GM21529 (cell line): ENCODE results near the gene DGKQ.
"Not testable (repeated sequence)": the region's sequence is repeated elsewhere in the genome, so short reads cannot be mapped to it uniquely, and the experiment has no call there.

Experiments
- ATAC-seq: cut with Tn5 transposase; IDR thresholded peaks from one replicate; pipeline ENCODE4 v1.9.1; 2021; ENCODE audit not compliant: unreplicated experiment

The DGKQ gene

GRCh38 chr4:978957-979701, 5.8 kb upstream of the DGKQ start:
- no peak for ATAC-seq

- ATAC-seq = not testable (repeated sequence)
Observed at GRCh38 chr4:976016-976415, 2.6 kb upstream of the DGKQ start.

DNA sequence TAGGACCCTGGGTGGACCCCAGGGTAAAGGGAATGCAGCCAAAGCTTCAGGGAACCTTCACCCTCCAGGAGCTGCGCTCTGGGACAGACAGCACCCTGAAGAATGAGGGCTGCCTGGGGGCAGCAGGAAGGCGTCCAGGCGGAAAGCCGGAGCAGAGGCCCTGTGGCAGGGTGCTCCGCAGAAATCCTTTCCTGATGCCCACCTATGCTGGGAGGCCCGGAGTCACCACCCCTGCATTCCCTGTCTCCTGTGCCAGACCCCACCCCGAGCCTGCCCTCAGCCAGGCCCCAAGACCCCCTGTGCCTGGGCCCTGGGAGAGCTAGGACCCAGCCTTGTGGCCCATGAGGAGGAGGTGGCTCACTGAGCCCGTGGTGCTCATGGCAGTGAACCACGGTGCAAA, 1.3 kb upstream of the DGKQ start:
- no peak for ATAC-seq

- peak; percentile 50 for ATAC-seq
Observed at GRCh38 chr4:972651-973424, 531 bp downstream of the DGKQ start.

DNA sequence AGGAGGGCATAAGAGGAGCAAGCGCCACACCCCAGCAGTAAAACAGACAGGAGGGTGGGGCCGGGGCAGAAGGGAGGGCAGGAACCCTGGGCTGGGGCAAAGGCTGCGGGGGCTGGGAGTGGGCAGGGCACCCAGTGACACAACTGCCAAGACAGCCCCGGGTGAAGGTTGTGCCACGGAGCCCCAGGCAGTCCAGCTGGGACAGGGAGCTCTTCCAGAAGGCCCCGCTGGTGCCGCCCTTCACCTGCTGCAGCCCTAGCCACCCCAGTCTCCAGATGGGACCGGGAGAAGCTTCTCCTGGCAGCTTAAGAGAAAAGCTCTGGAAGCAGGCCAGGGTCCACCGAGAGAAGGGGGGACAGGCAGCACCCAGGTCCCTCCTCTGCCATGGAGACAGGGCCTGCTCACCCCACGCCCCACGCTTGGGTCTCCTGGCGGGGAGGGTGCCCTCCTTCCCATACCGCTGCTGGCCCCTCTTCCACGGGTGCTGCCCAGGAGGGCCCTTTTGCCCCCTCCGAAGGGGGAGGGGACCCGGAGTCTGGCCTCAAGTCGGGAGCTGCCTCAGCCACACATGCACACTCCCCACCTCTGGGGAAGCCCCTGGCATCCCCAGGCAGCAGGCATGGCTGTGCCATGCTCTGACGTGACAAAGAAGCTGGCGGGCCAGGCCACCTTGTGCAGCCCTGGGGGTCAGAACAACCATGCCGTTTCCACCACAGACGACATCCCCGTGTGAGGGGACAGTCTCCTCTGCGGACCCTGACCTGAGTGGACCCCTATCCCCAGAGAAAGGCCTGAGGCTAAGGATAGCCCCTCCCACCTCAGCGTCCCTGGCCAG, 1.5 kb downstream of the DGKQ start:
- no peak for ATAC-seq

DNA sequence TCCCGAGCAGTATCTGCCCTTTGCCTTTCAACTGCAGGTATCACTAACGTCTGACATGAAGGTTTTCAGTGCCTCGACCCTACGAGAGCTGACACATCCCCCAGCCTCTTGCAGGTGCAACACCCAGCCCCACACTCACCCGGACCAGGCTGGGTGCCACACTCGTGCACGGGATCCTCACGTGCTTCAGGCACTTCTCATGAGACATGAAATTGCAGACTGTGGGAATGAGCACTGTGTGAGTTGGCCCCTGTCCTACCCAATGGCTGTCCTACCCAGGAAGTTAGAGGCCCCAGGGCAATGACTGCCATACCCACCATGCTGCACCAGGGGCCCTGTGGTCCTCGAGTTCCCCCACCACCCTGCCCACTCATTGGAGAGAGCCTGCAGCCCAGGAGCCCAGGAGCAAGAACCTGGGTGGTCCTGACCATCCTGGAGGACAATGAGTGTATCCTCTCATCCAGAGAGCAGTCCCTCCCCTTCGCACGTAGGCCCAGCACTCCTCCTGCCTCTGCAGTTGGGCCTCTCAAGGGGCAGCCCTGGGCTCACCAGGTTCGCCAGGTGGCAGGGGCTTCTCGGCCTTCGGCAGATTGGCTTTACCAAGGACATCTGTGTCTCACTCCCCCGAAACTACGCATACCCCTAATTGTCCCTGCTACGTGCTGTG, 2.4 kb downstream of the DGKQ start:
- ATAC-seq = no peak

- no peak for ATAC-seq
Observed at GRCh38 chr4:970046-970745, 3.2 kb downstream of the DGKQ start.

DNA sequence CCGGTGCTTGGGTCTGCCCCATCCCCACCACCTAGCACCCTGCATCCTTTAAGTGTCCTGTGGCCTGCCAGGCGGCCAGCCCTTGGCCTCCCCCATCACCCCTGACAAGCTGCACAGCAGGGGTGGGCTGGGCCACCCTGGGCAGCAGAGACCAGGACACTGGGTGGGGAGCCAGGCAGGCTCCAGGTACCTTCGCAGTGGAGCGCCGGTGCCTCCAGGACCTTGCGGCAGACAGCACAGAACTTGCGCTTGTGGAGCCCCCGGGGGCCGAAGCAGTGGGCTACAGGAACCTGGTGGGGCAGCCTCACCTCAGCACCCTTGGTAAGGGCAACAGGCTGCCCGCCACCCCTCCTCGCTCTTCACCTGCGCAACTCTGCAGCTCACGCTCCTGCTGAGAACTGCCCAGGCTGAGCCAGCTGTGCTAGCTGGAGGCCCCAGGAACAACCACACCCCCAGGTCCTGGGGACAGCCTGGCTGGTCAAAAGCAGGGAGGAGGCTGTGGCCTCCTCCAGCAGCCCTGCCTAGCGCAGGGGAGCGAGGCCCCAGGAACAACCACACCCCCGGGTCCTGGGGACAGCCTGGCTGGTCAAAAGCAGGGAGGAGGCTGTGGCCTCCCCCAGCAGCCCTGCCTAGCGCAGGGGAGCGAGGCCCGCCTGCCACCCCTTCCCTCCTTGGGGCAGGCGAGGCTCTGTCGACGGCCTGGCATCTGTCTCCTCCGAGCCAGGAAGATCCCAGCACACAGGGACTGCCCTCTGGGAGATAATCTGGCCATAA, 4.6 kb downstream of the DGKQ start:
- no peak for ATAC-seq

GRCh38 chr4:968221-968620, 5.1 kb downstream of the DGKQ start:
- ATAC-seq = no peak

- ATAC-seq = no peak
Observed at GRCh38 chr4:967113-968104, 6.0 kb downstream of the DGKQ start.

- ATAC-seq = no peak
Observed at GRCh38 chr4:966266-967112, 6.9 kb downstream of the DGKQ start.

GRCh38 chr4:965766-966134, 7.6 kb downstream of the DGKQ start:
- ATAC-seq = no peak

DNA sequence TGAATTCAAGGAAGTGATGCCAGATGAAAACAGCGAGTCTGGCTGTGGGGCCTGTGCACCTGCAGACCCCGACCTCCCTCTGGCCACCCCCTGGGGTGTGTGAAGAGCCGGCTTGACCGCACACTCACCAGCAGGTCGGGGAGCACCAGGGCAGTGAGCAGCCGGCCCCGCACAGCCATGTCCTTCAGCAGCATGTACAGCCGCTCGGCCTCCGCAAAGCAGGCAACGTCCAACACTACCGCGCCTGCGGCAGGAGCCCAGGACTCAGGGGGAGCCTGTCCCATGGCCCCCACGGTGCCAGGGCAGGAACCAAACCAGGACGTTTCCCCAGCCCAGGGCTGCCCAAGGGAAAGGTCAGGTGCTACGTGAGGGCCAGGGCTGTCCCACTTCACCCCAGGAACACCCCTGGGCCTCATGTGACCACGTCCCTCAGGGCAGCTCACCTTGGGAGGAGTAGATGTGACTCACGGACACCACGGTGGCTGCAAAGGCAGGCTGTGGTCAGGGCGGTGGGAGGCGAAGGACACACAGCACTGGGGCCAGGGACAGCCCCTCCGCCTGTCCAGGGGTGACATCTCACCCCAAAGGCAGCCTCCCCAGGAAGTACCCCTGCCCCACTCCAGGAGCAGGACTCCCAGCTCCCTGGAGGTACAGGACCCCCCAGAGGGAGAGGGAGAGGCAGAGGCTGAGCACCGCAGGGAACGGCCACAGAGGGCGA, 8.2 kb downstream of the DGKQ start:
- no peak for ATAC-seq

DNA sequence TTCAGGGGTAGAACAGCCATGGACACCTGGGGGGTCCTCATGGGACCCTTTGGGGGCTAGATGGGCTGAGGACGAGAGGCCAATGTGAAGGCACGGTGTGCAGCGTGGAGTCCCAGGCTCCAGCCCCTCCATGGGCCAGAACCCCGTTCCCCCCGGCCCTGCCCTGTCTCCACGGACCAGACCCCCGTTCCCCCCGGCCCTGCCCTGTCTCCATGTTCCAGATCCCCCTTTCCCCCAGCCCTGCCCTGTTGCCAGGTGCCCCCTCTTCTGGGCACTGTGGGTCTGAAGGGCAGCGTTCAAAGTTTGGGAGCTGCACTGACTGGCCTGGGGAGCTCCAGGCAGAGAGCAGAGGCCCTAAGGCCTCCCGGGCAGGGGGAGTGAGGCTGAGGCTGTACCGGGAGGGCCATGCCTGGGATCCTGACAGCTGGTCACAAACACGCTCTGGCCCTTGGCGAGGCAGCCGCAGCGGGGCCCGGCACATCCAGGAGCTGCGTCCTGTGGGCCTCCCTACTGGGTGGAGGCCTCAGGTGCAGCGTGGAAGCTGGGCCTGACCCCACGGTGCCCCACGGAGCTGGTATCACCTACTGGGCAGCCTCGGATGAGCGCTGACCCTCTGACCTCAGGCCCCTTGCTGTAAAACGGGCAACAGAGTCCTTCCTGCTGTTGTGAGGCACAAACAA, 8.9 kb downstream of the DGKQ start:
- no peak for ATAC-seq

DNA sequence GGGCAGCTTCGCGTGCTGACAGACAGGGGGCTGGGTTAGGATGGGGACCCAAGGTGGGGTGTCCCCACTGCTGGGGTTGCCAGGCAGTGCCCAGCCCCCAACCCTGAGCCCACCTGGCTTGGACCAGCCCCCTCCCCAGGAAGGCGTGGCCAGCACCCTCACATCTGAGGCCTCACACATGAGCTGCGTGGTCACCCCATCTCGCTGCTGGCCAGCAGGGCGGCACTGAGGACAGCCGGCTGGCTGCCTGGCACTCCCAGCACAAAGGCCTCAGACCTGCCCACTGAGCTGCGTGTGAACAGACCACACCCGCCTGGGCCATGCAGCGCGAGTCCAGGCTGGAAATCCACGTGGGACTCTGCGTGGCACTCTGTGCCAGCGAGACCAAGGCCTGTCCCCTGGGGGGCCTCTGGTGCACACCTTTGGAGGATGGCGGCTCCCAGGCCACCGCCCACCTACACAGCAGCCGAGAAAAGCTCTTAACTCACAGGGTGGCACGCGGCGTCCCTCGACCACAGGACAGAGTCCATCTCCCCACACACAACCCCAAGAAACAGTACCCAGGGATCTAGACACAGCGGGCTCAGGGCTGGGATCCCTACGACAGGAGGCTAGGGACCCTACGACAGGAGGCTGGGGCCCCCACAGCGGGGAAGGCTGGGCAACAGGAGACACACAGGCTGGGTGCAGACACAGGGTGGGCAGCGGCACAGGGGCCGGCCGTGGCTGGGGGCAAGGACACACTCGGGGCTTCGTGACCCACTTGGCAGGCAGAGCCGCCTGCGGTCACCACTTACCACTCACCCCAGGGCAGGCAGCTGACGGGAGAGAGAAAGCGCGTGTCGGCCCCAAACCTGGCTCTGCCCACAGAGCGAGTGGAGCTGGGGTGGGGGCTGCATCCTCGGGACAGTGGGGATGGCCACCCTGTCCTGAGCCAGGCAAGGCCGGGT, 9.8 kb downstream of the DGKQ start:
- ATAC-seq = no peak
